ENCODE results near the gene DSCAML1. TPM values are rescaled to one million over a fixed set of nuclear protein-coding genes. Genes with fewer than 3 reads are reported as not detected.

Gene DSCAML1
- total and polyA plus RNA-seq, 2 of the 8 experiments (the other 6 are each of a cell fraction or from before 2014, with no cell fraction given), result 0.19 to 0.24 TPM

- Histone ChIP-seq H3K36me3 (ENCODE audit: control insufficient read depth in 2 of 4, insufficient read depth in 4 of 4, low read length in 3 of 4) (peaks cover 0 to 3% (median 0%) of the 10 kb centered on the region in 4 experiments; a peak in 4 of 8 replicates), H3K27me3 (replicated peaks in 1 of 4; ENCODE audit: control insufficient read depth in 3 of 4, extremely low read depth in 1 of 4, insufficient read depth in 3 of 4, low read length in 3 of 4) (no peaks in the 10 kb centered on the region), H3K4me3 (ENCODE audit: extremely low read depth in 1 of 4, insufficient read depth in 2 of 4, low read depth in 3 of 4, low read length in 4 of 4) (no peak overlapping the region), H3K23ac (ENCODE audit: insufficient read length) (no peak overlapping the region), H2AFZ (ENCODE audit: low read length) (no peak overlapping the region), H3K14ac (ENCODE audit: insufficient read length) (no peak overlapping the region), H2BK12ac (ENCODE audit: low read depth, low read length) (no peak overlapping the region), H3K4me1 (replicated peaks in 1 of 4; ENCODE audit: control insufficient read depth in 3 of 4, insufficient read depth in 4 of 4, low read length in 3 of 4) (peaks cover 0 to 4% (median 0%) of the 10 kb centered on the region in 4 experiments; a peak in 2 of 7 replicates), H2BK120ac (replicated peaks; ENCODE audit: low read depth, low read length) (no peak overlapping the region), H2AK5ac (ENCODE audit: low read depth, low read length) (no peak overlapping the region), H3K9ac (replicated peaks in 1 of 4; ENCODE audit: extremely low read depth in 1 of 4, low read depth in 3 of 4, low read length in 3 of 4) (no peak overlapping the region), H3K9me3 (ENCODE audit: insufficient read depth in 2 of 2, low read depth in 1 of 2, low read length in 1 of 2) (no peaks in the 10 kb centered on the region), H3K79me1 (ENCODE audit: low read depth, low read length) (no peaks in the 10 kb centered on the region), H3K27ac (ENCODE audit: low read depth, low read length) (no peak overlapping the region), H4K8ac (ENCODE audit: extremely low read depth, insufficient read depth, low read length) (no peak overlapping the region), H3K79me2 (ENCODE audit: control insufficient read depth in 1 of 2, insufficient read depth in 2 of 2, low read length in 2 of 2) (no peaks in the 10 kb centered on the region), H4K5ac (ENCODE audit: insufficient read length, low read depth, low read length) (no peak overlapping the region), H2BK5ac (ENCODE audit: low read depth, low read length) (no peak overlapping the region), H4K91ac (replicated peaks; ENCODE audit: insufficient read length, low read length) (no peak overlapping the region), H3K18ac (ENCODE audit: extremely low read depth, low read length) (no peak overlapping the region), H3K56ac (replicated peaks; ENCODE audit: insufficient read length, low read depth, low read length) (no peak overlapping the region), H3K23me2 (ENCODE audit: low read depth, low read length) (no peaks in the 10 kb centered on the region), H3K4me2 (ENCODE audit: insufficient read depth in 1 of 2, low read depth in 2 of 2, low read length in 2 of 2) (no peak overlapping the region), H4K20me1 (replicated peaks in 1 of 2; ENCODE audit: control insufficient read depth in 1 of 2, insufficient read depth in 2 of 2, low read length in 2 of 2) (no peaks in the 10 kb centered on the region), H2BK20ac (ENCODE audit: low read length) (no peak overlapping the region), H3K4ac (replicated peaks; ENCODE audit: insufficient read length, low read depth, low read length) (no peak overlapping the region), H2BK15ac (ENCODE audit: low read length) (no peak overlapping the region)
- 85% methylated on average over 8 of the region's 8 CpGs; no CpG with 5 or more reads in 1 of the 2 experiments for WGBS, 2 experiments (ENCODE audit: extremely low coverage in 1 of 2, insufficient coverage in 1 of 2, insufficient read length in 1 of 2, insufficient replicate concordance in 2 of 2, low coverage in 1 of 2, low lambda C conversion rate in 2 of 2, missing lambda C conversion rate in 1 of 2)
- FAIRE-seq (no peak), DNase-seq (ENCODE audit: low read depth in 1 of 2, low spot score in 2 of 2) (no peak)
- POLR2A ChIA-PET (ENCODE audit: partially characterized antibody), result no interaction called here
- CTCF ChIA-PET (ENCODE audit: partially characterized antibody), result interaction anchor here (1.4 to 9.6 kb wide), 4 partner anchors 11 to 396 kb away, joined by 6 to 85 read pairs (median 10); no protein-coding TSS in a partner anchor
These were observed 384.3 kb downstream of the DSCAML1 start for GRCh38 chr11:117412653-117413275.

All from H1 (cell line).